Eye (tissue), 1 donor: ENCODE data around the gene FILIP1L.

Experiments used
- DNase-seq: peaks from one replicate; pipeline ENCODE4 v3.0.0-alpha.2; 2015

FILIP1L gene

DNA sequence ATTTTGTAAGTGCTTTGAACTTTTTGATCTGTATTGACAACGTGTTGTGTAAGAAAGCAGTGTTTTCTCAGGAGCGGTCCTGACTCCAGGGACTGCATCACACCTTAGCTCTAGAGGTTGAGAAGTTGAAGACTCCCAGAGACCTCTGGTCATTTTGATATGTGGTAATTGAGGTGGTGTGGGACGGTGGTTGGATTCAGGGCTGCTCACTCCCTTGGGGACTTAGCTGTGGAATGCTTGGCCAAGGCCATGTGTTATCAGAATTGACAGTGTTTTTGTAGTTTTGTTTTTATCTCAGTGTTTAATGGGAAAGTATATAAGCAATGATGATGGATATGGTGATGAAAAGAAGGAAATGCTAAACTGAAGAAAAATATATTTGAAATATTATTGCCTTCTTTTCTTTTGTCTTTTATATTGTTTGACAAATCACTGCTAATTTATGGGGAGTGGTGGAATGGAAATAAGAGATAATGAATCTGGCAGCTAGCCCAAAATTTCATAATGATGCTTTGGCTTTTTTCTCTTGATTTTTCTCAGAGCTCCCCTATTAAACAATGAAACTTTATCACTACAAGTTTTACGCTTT lies 280.6 kb downstream of the FILIP1L start:
- DNase-seq: no peak

DNA sequence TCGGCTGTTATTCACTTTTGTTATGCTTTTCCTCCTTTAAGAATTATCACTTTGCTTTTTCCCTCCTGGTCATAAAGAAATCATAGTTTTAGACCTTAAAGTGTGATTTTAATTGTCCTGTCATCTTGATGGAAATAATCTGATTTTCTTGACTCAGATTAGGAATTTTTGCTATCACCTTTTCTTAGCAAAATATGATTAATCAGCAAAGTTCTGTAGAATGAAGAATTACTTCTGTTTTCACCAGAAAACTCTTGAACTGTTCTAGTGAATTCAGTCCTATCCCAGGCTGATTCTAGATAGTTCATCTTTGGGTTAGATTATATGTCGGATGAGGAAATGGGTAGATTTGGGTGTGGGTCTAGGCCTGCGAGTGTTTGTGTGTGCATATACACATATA lies 284.5 kb downstream of the FILIP1L start:
- no peak for DNase-seq

DNA sequence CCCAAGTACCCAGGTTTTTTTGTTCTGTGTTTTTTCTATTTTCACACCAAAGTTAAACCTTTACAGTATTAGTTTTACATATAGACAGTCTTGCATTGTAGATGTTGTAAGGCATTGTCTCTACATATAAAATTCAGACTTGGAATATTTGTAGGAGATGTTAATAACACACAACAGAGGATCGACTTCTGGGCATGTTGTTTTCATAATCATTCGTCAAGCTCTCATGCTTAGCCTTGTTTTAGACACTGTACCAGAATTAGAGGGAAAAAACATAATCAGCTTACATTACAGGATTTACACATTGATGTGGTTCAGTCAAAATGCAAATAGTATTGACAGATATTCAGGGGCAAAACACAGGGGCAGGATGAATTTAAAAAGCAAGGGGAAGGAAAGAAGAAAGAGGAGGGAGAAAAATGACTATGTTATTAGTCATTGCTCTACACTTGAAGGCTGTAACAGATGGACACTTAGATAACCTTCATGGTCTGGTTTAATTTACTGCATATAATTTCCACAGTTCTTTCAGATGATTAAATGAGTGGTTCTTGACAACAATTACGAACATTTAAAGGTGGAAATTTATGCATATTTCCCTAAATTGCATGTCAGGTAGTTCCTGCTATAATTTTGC lies 289.2 kb downstream of the FILIP1L start:
- no peak for DNase-seq

DNA sequence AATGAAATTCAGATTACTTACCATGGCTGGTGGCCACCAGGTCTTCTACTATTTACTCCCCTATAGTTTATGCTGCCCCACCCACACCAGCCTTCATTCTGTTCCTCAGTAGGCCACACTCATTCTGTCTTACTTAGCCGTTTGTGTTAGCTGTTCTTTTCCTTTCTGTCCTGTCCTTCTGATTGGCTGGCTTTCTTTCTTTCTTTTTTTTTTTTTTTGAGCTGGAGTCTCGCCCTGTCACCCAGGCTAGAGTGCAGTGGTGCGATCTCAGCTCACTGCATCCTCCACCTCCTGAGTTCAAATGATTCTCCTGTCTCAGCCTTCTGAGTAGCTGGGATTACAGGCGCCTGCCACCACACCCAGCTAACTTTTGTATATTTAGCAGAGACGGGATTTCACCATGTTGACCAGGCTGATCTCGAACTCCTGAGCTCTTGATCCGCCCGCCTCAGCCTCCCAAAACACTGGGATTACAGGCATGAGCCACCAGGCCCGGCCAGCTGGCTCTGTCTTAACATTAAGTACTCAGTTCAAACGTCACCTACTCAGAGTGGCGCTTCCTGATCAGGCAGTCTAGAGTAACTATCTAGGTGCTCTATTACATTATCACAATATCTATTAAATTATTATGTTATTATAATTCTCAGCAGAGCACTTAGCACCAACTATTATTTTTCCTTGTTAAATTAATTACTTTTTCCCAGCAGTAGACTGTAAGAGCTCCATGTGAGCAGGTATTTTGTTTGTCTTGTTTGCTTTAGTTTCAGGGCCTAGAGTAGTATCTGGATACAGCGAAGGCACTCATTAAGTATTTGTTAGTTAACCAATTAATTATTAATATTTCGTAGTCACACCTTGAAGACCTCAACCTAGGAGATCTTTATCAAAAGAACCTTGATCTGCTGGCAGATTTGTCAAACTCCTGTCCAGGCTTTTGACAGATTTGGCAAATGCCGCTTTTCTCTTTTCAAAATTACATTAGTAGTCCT lies 290.3 kb downstream of the FILIP1L start:
- no peak for DNase-seq

DNA sequence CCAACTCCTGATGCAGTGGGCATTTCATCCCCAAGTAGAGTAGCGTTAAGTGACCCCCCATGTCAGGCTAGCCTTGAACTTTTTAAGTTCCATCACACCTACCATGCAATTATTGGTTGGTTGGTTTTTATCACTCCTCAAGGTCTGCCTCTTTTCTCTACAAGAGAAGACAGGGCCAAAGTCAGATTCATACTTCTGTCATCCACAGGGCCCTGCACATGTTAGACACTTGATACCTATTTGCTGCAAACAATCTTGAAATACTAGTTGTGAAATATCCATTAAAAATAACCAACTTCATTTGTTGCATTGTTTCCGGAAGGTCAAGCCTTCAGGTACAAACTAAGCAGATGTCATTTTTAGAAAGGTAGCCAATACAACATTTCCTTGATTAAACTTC lies 295.5 kb downstream of the FILIP1L start:
- no peak for DNase-seq

DNA sequence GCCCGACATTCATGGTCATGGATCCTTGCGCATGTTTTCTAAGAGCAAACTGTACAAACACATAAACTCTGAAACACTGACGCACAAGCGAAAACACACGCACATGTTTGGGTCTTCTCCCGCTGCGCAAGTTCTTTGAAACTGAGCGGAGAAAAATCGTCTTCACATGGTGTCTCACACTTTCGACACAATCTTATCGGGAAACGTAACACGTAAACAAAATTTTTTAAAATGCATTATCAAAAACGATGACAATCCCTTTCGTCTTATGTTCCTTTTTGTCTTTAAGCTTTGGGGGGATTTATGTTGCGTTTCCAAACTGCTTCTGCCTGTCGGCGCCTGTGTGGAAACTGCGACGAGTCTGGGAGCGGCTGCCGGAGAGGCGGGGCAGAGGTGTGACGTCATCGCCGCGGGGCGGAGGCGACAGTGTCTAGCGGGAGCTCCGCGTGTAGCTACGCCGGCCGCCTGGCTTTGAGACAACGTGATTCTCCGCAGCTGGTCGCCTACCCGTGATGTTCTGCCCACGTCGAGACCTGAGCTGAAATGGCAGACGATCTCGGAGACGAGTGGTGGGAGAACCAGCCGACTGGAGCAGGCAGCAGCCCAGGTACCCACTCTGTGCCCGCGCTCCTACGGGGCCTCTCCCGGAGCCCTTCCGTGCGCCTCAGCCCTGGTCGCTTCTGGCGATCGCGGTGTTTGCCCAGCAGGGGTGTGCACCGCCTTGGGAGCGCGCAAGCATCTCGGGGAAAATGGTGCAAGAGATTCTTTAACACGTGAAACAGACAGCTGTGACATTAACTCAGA lies 296.7 kb downstream of the FILIP1L start, which contains the start of gene CMSS1:
Gene CMSS1 (plus strand): TSS at position 426 of the 804 bp plus-strand sequence.
- peak; percentile 98 for DNase-seq

DNA sequence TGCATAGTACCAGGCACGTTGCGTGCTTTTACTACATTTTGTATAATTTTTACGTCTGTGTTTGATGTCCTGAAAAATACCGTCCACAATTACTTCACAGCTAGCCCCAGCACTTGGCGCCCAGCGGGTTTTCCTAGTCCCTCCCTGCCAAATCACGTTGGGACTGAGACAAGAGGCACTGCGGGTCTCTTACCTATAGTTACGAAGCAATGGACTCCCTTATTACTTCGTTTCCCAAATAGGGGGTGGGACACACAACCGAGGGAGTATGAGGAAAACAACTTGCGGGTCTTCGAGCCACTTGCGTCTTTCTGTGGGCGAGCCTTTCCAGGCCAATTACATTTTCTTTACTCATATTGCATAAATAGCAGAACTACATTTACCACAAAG lies 297.3 kb downstream of the FILIP1L start:
- DNase-seq: no peak

DNA sequence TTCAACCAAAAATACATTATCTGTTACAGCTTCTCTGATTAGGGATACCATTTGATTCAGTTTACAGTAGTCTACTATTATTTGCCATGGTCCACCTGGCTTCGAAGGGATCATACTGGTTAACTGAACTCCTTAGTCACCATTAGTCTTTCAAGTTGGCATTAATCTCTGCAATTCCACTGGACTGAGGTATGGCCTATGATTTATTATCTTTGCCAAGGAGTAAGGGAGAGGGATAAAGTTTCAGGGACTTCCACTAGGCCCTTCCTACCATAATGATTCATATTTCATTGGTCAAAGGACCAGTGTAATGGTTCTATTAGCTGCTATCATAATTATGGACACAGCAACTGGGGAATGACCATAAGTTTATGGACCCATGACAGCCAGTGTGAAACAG lies 303.9 kb downstream of the FILIP1L start:
- no peak for DNase-seq

DNA sequence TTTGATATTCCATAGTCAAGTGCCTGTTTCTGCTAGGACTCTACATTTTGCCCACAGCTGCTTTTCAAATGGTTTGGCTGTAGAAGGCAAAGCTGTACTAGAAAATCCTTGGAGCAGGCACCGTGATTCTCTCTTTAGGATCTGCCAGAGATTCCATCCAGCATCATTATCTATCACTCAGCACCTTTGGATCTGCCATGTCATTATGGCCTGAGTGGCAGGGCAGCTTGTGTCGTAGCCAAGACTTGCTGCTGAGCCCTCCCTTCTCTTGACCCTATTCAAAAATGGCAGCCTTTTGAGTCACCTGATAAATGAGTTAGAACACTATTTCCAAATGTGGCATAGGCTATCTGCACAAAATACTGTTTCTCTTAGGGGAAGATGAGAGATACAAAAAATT lies 304.7 kb downstream of the FILIP1L start:
- no peak for DNase-seq

DNA sequence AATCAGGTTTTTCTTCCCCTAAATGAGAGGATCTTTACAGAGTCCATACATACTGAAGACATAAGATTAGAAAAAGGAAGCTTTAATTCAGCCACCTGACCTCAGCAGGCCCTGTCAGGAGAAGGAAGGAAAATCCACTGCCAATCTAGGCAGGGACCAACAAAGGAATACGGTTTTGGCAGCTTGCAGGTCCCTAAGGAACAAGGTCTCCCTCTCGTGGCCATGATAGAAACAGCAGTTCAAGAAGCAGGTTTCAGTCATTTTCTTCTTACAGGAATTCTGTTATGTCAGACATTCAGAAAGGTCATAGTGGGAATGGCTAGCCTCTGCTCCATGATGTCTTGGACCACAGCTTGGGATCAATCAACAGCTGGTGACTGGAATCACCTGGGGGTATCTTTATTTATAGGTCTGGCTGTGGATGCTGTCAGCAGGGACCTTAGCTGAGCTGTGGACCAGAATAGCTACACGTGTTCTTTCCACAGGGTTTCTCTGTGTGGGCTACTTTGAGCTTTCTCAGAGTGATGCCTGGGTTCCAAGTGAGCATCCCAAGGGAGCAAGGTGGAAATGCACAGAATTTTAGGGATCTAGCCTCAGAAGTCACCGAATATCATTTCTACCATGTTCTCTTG lies 306.0 kb downstream of the FILIP1L start:
- peak; percentile 83 for DNase-seq

DNA sequence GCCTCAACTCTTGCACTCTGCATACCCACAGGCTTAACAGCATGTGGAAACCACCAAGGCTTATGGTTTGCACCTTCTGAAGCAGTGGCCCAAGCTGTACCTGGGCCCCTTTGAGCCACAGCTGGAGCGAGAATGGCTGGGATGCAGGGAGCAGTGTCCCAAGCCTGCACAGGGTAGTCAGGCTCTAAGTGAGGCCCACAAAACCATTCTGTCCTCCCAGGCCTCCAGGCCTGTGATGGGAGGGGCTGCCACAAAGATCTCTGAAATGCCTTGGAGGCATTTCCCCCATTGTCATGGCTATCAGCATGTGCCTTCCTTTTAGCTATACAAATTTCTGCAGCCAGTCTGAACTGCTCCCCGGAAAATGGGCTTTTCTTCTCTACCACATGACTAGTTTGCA lies 309.1 kb downstream of the FILIP1L start:
- no peak for DNase-seq

DNA sequence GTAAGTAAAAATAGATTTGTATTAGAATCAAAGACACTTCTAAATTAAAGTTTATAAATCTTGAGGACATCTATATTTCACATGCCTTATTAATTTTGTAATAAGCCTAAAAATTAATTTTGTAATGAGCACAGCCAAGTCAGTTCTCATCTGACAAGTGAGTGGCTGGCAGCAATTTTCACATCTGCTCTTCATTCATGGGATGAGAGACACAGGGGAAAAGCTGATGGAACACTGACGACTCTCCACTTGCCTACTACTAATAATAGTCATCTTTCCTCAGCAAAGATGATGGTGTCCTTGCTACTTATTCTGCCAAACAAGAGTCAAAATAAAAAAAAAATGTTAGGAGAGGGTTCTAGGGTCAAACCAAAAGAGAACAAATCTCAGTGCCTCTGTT lies 311.0 kb downstream of the FILIP1L start:
- DNase-seq: no peak

DNA sequence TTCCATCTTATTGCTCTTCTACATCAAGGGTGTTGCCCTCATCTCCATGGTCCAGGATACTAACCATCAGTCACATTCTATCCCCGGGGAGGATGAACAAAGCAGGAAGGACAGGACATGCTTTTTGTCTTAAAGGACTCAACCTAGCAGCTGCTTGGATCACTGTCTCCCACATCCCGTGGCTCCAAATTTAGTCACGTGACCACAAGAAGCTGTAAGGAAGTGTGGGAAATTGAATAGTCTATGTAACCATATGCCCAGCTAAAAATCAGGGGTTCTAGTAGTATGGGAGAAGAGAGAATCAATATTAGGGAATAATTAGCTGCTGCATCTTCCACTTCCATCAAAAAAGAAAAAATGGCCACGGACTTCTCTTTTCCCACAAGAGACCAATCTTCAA lies 314.9 kb downstream of the FILIP1L start:
- no peak for DNase-seq

DNA sequence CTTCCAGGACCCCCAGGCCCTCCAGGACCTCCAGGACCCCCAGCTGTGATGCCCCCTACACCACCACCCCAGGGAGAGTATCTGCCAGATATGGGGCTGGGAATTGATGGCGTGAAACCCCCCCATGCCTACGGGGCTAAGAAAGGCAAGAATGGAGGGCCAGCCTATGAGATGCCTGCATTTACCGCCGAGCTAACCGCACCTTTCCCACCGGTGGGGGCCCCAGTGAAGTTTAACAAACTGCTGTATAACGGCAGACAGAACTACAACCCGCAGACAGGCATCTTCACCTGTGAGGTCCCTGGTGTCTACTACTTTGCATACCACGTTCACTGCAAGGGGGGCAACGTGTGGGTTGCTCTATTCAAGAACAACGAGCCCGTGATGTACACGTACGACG lies 318.7 kb downstream of the FILIP1L start:
- DNase-seq: no peak

DNA sequence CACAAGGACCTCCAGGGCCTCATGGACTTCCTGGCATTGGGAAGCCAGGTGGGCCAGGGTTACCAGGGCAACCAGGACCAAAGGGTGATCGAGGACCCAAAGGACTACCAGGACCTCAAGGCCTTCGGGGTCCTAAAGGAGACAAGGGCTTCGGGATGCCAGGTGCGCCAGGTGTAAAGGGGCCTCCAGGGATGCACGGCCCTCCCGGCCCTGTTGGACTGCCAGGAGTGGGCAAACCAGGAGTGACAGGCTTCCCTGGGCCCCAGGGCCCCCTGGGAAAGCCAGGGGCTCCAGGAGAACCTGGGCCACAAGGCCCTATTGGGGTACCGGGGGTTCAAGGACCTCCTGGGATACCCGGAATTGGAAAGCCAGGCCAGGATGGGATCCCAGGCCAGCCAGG lies 319.8 kb downstream of the FILIP1L start:
- DNase-seq: no peak

DNA sequence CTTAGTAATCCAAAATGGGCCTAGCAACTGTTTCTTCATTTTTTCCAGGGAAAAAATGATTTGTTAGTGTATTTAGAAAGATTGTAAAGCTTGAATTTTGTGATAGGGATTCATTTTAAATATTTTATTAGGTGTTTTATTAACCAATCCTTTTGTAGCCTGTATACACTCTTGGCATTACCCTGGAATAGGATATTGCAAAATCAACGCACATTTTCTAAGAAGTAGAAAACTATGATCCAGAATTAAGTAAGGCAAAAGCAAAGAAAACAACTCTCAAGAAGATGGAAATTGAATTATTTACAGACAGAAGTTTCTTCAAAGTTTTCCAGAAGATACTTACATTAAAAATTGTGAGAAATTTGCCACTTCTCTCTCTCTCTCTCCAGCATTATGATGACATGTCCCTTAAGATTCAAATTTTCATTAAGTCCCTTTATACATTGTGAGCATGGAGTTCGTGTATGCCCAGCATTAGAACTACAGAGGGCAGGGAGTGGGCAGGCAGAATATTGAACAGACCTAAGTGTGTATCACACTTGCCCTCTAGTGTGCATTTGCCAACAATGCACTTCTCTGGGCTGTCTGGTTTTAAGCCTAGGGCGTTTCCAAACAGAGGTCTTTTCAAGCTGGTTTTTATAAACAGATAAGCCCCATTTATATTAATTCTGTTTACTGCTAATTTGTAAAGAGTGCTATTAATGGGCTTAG lies 325.1 kb downstream of the FILIP1L start:
- DNase-seq: peak; percentile 69
